ENCODE data around the gene GCC1.

Gene GCC1

DNA sequence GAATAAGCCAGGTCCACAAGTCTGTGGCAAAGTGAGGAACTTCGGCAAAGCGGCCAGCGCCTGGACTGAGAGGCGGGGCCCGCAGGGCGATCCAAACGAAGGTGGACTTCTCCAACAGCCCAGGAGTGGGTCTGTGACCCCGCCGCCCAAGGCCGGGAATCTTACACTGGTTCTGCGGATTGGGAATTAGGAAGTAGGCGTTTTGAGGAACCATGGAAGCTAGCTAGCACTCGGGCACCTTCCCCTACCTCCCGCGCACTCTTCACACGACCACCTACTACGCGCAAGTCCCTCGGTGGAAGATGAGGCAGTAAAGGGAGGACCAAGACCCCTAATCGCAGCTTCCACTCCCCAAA lies 2.2 kb upstream of the GCC1 start:
- ChIA-PET CTCF (interaction anchor here (1.3 to 3.4 kb wide), 4 partner anchors 9 to 622 kb away, joined by 3 to 15 read pairs (median 6); no protein-coding TSS in a partner anchor), POLR2A (no interaction called here)
- TF ChIP-seq, protein P1, sequence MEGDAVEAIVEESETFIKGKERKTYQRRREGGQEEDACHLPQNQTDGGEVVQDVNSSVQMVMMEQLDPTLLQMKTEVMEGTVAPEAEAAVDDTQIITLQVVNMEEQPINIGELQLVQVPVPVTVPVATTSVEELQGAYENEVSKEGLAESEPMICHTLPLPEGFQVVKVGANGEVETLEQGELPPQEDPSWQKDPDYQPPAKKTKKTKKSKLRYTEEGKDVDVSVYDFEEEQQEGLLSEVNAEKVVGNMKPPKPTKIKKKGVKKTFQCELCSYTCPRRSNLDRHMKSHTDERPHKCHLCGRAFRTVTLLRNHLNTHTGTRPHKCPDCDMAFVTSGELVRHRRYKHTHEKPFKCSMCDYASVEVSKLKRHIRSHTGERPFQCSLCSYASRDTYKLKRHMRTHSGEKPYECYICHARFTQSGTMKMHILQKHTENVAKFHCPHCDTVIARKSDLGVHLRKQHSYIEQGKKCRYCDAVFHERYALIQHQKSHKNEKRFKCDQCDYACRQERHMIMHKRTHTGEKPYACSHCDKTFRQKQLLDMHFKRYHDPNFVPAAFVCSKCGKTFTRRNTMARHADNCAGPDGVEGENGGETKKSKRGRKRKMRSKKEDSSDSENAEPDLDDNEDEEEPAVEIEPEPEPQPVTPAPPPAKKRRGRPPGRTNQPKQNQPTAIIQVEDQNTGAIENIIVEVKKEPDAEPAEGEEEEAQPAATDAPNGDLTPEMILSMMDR (IDR thresholded peaks at IDR 0.05; ENCODE audit: insufficient read depth, low read length, missing control alignments), result no peak
- no peak for DNase-seq (ENCODE audit: low read depth, low spot score)
- peak overlapping the region; percentile 94 for H3K4me3 ChIP-seq (ENCODE audit: low read depth, low read length)

DNA sequence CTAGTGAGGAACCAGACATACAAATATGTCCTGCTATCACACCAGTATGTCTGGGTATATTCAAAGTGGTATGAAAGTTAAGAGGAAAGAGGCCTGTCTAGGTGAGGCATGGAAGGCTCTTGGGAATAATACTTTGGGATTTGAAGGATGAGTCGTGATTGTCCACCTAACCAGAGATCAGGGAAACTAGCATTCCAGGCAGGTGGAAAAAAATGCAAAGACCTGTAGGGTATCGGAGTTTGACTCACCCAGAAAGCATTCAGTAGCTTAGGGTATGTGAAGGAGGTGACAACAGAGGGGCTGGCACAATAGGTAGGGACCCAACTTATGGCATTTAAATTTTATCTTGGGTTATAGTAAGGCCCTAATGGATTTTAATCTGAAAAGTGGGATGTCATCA lies 950 bp upstream of the GCC1 start:
- CTCF ChIA-PET, result interaction anchor here (1.0 to 2.5 kb wide), 5 partner anchors 238 to 623 kb away, joined by 3 to 9 read pairs (median 4); no protein-coding TSS in a partner anchor

DNA sequence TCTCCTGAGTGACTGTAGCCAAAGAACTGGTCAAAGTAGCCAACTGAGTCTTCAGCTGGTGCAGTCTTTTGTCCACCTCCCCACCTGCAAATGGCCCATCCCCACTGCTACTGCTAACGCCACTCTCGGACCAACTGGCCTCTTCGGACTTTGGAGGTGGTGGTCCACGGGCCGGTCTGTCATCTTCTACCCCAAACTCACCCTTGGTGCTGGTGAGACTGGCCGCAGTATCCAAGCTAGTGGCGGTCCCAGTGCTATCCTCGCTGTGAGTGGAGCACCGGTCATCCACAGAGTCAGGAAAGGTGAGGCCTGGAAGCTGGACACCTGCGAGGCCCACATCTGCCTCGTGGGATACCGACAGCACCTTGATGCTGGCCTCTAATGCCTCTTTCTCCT lies 750 bp downstream of the GCC1 start:
- H3K4me3 ChIP-seq (ENCODE audit: low read depth, low read length), result peak overlapping the region; percentile 81
- POLR2A ChIA-PET, result no interaction called here
- CTCF ChIA-PET, result interaction anchor here (1.2 to 2.2 kb wide), 2 partner anchors 13 to 124 kb away, joined by 3 to 8 read pairs; no protein-coding TSS in a partner anchor
- TF ChIP-seq, protein P1 (IDR thresholded peaks at IDR 0.05; ENCODE audit: insufficient read depth, low read length, missing control alignments), result no peak
- DNase-seq (ENCODE audit: low read depth, low spot score), result no peak

More for the DNA sequence above, 950 bp upstream of the GCC1 start:
- no peak for DNase-seq (ENCODE audit: low read depth, low spot score)
- no peak overlapping the region for H3K4me3 ChIP-seq (ENCODE audit: low read depth, low read length)
- TF ChIP-seq, protein P1 (IDR thresholded peaks at IDR 0.05; ENCODE audit: insufficient read depth, low read length, missing control alignments), result no peak
- POLR2A ChIA-PET, result no interaction called here

DNA sequence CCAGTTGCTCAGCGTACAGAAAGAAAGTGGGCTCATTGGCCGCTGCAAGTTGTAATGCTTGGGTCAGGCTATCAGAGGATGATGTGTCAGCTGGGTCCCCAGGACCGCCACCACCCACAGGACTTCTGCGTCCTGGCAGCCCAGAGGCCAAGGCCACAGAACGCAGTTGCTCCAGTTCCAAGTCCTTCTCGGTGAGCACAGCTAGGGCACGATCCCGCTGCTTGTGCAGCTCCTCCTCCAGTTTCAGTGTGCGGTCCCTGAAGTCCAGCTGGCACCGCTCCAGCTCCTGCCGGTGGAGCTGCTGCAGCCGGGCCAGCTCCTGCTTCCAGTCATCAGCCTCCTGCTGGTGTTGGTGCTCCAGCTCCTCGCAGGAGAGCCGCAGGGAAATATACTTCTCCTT lies 3.0 kb downstream of the GCC1 start:
- TF ChIP-seq, protein P1 (IDR thresholded peaks at IDR 0.05; ENCODE audit: insufficient read depth, low read length, missing control alignments), result no peak
- POLR2A ChIA-PET, result interaction anchor here (1.0 kb wide), 1 partner anchor 633 kb away, joined by 3 read pairs; no protein-coding TSS in a partner anchor
- CTCF ChIA-PET, result no interaction called here
- no peak for DNase-seq (ENCODE audit: low read depth, low spot score)
- H3K4me3 ChIP-seq (ENCODE audit: low read depth, low read length), result no peak overlapping the region

DNA sequence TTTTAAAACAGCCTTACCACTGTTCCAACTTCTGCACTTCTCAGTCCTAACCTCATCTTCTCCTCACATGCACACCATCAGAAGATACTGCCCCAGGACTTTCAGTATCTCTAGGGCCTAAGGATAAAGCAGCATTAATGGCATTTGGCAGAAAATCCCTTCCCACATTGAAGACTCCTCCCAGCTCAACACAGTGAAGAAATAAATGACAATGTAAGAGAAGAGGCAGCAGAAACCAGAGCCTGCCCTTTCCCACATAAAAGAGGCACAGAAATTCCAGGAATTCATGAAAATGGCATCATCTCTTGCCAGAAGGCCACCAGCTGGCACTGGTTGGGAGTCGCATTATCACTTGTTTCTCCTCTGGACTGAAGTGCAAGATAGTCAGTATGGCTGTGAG lies 3.7 kb downstream of the GCC1 start:
- POLR2A ChIA-PET, result no interaction called here

DNA sequence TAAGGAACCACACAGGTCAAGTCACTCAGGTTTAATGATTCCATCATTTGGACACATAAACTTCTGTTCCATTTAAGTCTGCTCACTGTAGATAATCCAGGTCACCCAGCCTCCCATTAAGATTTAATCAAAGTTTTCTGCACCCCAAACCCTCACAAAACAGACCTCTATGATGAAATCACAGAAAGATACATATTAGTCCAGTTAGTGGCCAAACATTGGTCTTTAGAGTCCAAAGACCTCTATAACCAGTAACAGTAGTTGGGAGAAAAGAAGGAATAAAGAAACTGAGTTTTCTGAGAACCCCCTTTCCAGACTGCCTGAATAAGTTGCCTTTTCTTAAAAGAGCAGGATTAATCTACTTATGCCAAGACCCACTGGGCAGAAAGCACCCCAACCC lies 4.8 kb downstream of the GCC1 start:
- no peak for DNase-seq (ENCODE audit: low read depth, low spot score)
- POLR2A ChIA-PET, result no interaction called here
- CTCF ChIA-PET, result interaction anchor here (1.7 kb wide), 1 partner anchor 629 kb away, joined by 6 read pairs; no protein-coding TSS in a partner anchor
- TF ChIP-seq, protein P1 (IDR thresholded peaks at IDR 0.05; ENCODE audit: insufficient read depth, low read length, missing control alignments), result no peak
- no peak overlapping the region for H3K4me3 ChIP-seq (ENCODE audit: low read depth, low read length)

More for the DNA sequence above, 3.7 kb downstream of the GCC1 start:
- TF ChIP-seq, protein P1 (IDR thresholded peaks at IDR 0.05; ENCODE audit: insufficient read depth, low read length, missing control alignments), result no peak
- H3K4me3 ChIP-seq (ENCODE audit: low read depth, low read length), result no peak overlapping the region
- CTCF ChIA-PET, result interaction anchor here (1.7 kb wide), 1 partner anchor 627 kb away, joined by 6 read pairs; no protein-coding TSS in a partner anchor
- no peak for DNase-seq (ENCODE audit: low read depth, low spot score)

Data from AG04449 (cell line).